Measurements from ENCODE around the gene KRTAP12-1.

Gene KRTAP12-1

DNA sequence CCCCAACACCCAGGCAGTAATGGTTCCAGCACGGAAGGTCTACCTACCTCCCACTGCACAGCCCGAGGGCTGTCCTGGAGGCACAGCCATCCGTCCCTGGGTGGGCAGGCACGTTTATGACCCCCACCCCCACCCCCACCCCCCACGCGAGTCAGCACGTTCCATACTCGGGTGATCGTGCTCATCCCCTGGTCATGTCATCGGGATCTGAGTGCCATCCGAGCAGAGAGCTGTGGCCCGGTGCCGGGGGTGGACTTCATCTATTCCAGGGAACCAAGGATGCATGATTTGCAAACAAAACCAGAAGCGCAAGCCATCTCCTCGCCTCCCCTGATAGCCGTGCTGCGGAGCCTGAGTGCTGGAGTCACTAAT, 28.3 kb upstream of the KRTAP12-1 start:
- H3K27me3 ChIP-seq (ENCODE audit: control insufficient read depth, insufficient read depth, low read length) = peaks cover 93% of the 10 kb centered on the region
- H3K4me3 ChIP-seq (ENCODE audit: low read length) = peak overlapping the region; percentile 65
- H3K36me3 ChIP-seq (ENCODE audit: control insufficient read depth, low read depth, low read length) = no peaks in the 10 kb centered on the region
- H3K9ac ChIP-seq (ENCODE audit: low read length) = no peak overlapping the region
- peaks cover 61% of the 10 kb centered on the region for H3K4me1 ChIP-seq (ENCODE audit: control insufficient read depth, low read depth, low read length)
- H3K27ac ChIP-seq (ENCODE audit: low read length) = no peak overlapping the region
- H3K9me3 ChIP-seq (ENCODE audit: control insufficient read depth, low read depth, low read length) = no peaks in the 10 kb centered on the region

DNA sequence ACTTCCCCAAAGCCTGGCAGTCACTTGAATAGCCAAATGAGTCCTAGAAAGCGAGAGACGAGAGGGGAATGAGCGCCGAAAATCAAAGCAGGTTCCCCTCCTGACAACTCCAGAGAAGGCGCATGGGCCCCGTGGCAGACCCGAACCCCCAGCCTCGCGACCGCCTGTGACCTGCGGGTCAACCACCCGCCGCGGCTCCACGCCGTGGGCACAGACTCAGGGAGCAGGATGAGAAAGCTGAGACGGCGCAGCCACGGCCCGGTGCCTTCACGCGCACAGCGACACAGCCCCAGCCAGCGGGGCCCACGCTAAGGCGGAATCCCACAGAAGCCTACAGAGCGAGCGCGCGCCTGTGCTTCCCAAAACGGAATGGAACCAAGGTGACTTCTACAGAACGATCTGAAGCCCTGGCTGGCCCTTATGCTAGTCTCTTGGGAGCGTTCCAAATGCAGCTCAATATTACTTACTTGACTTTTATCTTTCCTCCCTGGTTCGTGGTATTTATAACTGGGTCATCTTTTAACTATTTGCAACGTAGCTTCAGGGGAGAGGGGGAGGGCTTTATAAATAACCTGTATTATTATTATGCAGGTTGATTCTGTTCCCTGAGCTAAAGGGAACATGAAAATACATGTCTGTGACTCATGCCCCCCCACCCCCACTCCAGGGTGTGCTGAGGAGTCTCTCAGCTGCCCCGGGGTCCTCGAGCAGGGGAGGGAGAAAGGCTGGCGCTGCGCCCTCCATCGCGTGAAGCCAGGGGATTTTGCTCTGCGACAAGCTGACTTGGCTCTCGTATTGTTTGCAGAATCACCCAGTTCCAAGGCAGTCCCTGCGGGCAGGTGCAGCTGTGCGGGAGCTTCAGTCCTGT, 27.7 kb upstream of the KRTAP12-1 start:
- Histone ChIP-seq H3K27ac (ENCODE audit: low read length) (no peak overlapping the region), H3K4me3 (ENCODE audit: low read length) (peak overlapping the region; percentile 65), H3K9ac (ENCODE audit: low read length) (no peak overlapping the region), H3K9me3 (ENCODE audit: control insufficient read depth, low read depth, low read length) (no peaks in the 10 kb centered on the region), H3K4me1 (ENCODE audit: control insufficient read depth, low read depth, low read length) (peaks cover 57% of the 10 kb centered on the region), H3K36me3 (ENCODE audit: control insufficient read depth, low read depth, low read length) (no peaks in the 10 kb centered on the region), H3K27me3 (ENCODE audit: control insufficient read depth, insufficient read depth, low read length) (peaks cover 92% of the 10 kb centered on the region)

- no peak overlapping the region for H3K9ac ChIP-seq (ENCODE audit: low read length)
- H3K4me1 ChIP-seq (ENCODE audit: control insufficient read depth, low read depth, low read length) = peaks cover 60% of the 10 kb centered on the region
- peak overlapping the region; percentile 65 for H3K4me3 ChIP-seq (ENCODE audit: low read length)
- H3K9me3 ChIP-seq (ENCODE audit: control insufficient read depth, low read depth, low read length) = no peaks in the 10 kb centered on the region
- no peak overlapping the region for H3K27ac ChIP-seq (ENCODE audit: low read length)
- H3K36me3 ChIP-seq (ENCODE audit: control insufficient read depth, low read depth, low read length) = no peaks in the 10 kb centered on the region
- peaks cover 91% of the 10 kb centered on the region for H3K27me3 ChIP-seq (ENCODE audit: control insufficient read depth, insufficient read depth, low read length)
Observed at GRCh38 chr21:44708866-44709425, 27.0 kb upstream of the KRTAP12-1 start.

DNA sequence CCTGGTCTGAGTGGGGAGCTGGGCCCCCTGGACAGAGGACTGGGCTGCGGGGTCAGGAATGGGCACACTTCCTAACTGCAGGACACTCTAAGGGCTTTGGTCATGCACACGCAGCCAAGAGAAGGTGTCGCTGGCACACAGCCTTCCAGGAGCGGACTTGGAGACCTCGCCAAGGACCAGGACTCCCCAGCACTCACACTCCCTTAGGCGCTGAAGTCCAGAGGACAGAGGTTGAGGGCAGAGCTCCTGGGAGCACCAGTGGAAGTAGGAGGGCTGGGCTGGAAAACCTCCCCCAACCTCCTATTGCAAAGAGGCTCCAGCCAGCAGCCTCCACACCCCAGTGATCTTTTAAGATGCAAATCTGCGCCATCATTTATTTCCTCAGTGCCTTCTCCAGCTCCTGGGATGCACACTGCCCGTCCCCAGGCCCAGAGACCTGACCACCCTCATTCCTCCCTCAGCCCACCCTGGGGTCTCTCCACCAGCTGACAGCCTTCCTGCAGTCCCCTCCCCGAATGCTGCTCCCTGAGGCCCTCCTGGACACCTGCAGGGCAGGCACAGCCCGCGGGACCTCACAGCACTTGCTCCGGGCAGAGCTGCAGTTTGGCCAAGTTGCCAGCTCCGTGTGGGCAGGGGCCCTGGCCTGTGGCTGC, 26.4 kb upstream of the KRTAP12-1 start:
- Histone ChIP-seq H3K27me3 (ENCODE audit: control insufficient read depth, insufficient read depth, low read length) (peaks cover 85% of the 10 kb centered on the region), H3K27ac (ENCODE audit: low read length) (no peak overlapping the region), H3K4me1 (ENCODE audit: control insufficient read depth, low read depth, low read length) (peaks cover 66% of the 10 kb centered on the region), H3K9me3 (ENCODE audit: control insufficient read depth, low read depth, low read length) (no peaks in the 10 kb centered on the region), H3K9ac (ENCODE audit: low read length) (peak overlapping the region; percentile 13), H3K36me3 (ENCODE audit: control insufficient read depth, low read depth, low read length) (no peaks in the 10 kb centered on the region), H3K4me3 (ENCODE audit: low read length) (peak overlapping the region; percentile 65)

GRCh38 chr21:44706706-44707581, 25.0 kb upstream of the KRTAP12-1 start:
- Histone ChIP-seq H3K36me3 (ENCODE audit: control insufficient read depth, low read depth, low read length) (no peaks in the 10 kb centered on the region), H3K27me3 (ENCODE audit: control insufficient read depth, insufficient read depth, low read length) (peaks cover 71% of the 10 kb centered on the region), H3K9ac (ENCODE audit: low read length) (peak overlapping the region; percentile 26), H3K27ac (ENCODE audit: low read length) (no peak overlapping the region), H3K4me3 (ENCODE audit: low read length) (peak overlapping the region; percentile 65), H3K4me1 (ENCODE audit: control insufficient read depth, low read depth, low read length) (peaks cover 65% of the 10 kb centered on the region), H3K9me3 (ENCODE audit: control insufficient read depth, low read depth, low read length) (no peaks in the 10 kb centered on the region)

DNA sequence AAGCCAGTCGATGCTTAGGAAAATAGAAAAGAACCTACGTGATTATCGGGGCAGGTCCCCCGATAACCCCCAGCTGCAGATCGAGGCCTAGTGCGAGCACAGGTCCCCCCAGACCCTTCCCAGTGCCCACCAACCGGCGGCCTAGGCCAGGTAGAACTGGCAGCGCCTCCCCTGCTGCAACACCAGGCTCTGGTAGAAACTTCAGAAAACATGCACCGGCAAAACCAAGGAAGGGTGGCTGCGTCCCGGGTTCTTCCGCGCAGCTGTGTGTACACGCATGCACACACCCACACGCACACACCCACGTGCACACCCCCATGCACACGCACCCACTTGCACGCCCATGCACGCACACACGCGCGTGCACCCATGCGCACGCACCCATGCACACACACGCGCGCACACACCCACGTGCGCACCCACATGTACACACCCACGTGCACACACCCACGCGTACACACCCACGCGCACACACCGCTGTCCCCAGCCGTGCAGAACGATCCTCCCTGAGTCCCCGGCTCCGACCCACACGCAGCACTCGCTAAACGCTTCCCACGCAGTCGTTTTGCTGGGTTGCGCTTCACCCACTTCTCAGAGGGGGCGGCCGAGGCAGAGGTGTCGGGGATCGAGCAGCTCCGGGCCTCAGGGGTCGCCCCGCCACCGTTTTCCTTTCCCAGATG, 24.2 kb upstream of the KRTAP12-1 start:
- Histone ChIP-seq H3K36me3 (ENCODE audit: control insufficient read depth, low read depth, low read length) (no peaks in the 10 kb centered on the region), H3K9ac (ENCODE audit: low read length) (peak overlapping the region; percentile 31), H3K9me3 (ENCODE audit: control insufficient read depth, low read depth, low read length) (no peaks in the 10 kb centered on the region), H3K4me1 (ENCODE audit: control insufficient read depth, low read depth, low read length) (peaks cover 66% of the 10 kb centered on the region), H3K27ac (ENCODE audit: low read length) (no peak overlapping the region), H3K27me3 (ENCODE audit: control insufficient read depth, insufficient read depth, low read length) (peaks cover 63% of the 10 kb centered on the region), H3K4me3 (ENCODE audit: low read length) (peak overlapping the region; percentile 65)

DNA sequence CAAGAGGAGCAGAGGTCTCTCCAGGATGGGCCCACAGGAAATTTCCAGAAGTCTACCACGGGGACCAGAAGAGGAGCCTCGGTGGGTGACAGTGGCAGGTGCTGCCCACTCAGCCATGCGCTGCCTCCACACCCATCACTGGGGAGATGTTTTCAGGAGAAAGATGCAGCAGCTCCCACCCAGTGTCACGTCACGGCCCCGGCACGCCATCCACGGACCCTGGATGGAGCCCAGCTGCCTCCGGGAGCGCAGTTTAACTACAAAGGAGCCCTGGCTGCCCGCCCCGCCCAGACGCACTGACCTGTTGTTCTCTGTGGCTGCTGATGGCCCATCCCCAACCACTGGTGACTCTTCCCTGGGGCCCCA, 22.7 kb upstream of the KRTAP12-1 start:
- no peak overlapping the region for H3K27ac ChIP-seq (ENCODE audit: low read length)
- H3K4me1 ChIP-seq (ENCODE audit: control insufficient read depth, low read depth, low read length) = peaks cover 58% of the 10 kb centered on the region
- H3K9ac ChIP-seq (ENCODE audit: low read length) = no peak overlapping the region
- peaks cover 48% of the 10 kb centered on the region for H3K27me3 ChIP-seq (ENCODE audit: control insufficient read depth, insufficient read depth, low read length)
- H3K9me3 ChIP-seq (ENCODE audit: control insufficient read depth, low read depth, low read length) = no peaks in the 10 kb centered on the region
- H3K36me3 ChIP-seq (ENCODE audit: control insufficient read depth, low read depth, low read length) = no peaks in the 10 kb centered on the region
- H3K4me3 ChIP-seq (ENCODE audit: low read length) = peak overlapping the region; percentile 39

DNA sequence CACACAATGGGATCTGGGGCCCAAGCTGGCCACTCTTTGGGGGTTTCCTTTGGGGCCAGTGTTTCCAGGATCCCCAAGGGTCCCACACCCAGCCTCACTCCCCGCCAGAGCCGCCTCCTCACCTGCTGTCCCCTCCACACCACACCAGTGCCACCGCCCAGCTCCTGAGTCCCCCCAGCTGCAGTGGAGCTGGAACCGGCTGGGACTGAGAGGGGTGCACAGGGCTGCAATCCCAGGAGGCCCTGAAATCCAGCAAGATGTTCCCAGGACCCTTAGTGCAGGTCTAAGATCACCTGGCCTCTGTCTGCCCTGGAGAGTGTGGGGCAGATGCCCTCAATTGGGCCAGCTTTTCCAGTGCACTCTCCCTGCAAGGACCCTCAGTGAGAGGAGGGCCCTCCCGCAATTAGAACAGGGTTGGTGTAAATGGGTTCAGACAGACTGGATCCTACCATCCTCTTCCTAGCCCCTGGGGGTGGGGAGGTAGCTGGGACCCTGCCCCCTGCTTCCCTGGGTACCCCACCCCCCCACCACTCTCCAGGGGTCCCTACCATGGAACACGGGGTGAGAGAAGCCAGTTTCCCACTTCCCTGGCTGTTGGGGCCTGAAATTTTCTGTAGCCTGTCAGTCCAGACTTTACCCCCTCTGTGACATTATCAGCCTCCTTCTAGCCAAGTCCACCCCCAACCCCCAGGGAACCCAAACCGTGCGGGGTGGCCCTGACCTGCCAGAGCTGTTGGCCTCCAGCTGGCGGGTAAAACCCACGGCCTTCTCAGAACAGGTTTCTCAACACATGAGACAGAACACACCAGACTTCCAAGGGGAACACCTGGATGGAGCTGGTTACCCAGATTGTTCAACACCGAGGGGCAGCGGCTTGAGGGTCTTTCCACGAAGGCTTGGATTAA, 22.0 kb upstream of the KRTAP12-1 start:
- Histone ChIP-seq H3K27me3 (ENCODE audit: control insufficient read depth, insufficient read depth, low read length) (peaks cover 41% of the 10 kb centered on the region), H3K27ac (ENCODE audit: low read length) (no peak overlapping the region), H3K9ac (ENCODE audit: low read length) (no peak overlapping the region), H3K4me3 (ENCODE audit: low read length) (peak overlapping the region; percentile 39), H3K4me1 (ENCODE audit: control insufficient read depth, low read depth, low read length) (peaks cover 52% of the 10 kb centered on the region), H3K36me3 (ENCODE audit: control insufficient read depth, low read depth, low read length) (no peaks in the 10 kb centered on the region), H3K9me3 (ENCODE audit: control insufficient read depth, low read depth, low read length) (no peaks in the 10 kb centered on the region)

DNA sequence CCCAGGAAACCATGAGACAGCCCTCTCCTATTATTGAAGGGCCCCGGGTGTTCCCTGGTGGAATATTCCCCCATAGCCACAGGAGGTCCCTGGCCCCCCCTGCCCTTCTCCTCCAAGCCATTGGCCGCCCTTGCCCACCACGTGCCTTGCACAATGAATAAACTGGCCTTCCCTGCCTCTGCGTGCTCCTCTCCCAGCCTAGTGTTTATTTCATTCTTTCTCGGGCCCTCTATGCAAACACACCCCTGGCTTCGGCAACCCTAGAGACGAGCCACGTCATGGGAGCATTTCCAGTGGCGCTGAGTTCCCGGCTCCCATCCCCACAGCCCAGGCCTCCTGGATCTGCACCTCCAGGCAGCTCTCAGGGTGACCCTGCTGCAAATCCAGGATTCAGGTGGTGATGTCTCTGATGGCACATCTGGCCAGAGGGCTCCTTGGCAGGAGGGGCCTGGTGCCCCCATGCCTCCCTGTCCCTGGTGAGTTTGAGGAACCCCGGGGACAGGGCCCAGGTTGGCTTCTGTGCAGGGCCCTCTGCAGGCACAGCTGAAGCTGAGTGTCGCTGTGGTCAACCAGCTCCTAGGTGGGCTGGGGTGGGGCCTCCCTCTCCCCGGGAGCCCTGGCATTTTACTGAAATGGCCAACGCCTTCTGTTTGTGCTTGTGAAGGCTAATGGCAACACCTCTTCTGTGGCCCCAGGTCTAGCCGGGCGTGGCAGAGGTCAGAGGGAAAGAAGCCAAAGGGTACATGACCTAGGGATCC, 21.2 kb upstream of the KRTAP12-1 start:
- H3K9me3 ChIP-seq (ENCODE audit: control insufficient read depth, low read depth, low read length) = no peaks in the 10 kb centered on the region
- peak overlapping the region; percentile 17 for H3K4me3 ChIP-seq (ENCODE audit: low read length)
- H3K27ac ChIP-seq (ENCODE audit: low read length) = no peak overlapping the region
- no peaks in the 10 kb centered on the region for H3K36me3 ChIP-seq (ENCODE audit: control insufficient read depth, low read depth, low read length)
- peaks cover 33% of the 10 kb centered on the region for H3K27me3 ChIP-seq (ENCODE audit: control insufficient read depth, insufficient read depth, low read length)
- peaks cover 48% of the 10 kb centered on the region for H3K4me1 ChIP-seq (ENCODE audit: control insufficient read depth, low read depth, low read length)
- no peak overlapping the region for H3K9ac ChIP-seq (ENCODE audit: low read length)

All from iPS-18a (cell line).